Stimulated activated CD4-positive, alpha-beta T cell treated with anti-CD3 and anti-CD28 coated beads, Interleukin-12 subunit alpha, Interleukin-12 subunit beta, amount 100 ng/mL, for 48 hours (primary cell): ENCODE data around the gene PNPLA7.
"Not testable (repeated sequence)": the region's sequence is repeated elsewhere in the genome, so short reads cannot be mapped to it uniquely, and the experiment has no call there.

Source experiments
- DNase-seq, 3 donors: peaks; one replicate each; pipeline ENCODE4 v3.0.0-alpha.2; 2020; ENCODE audit warnings: low read depth in 2 of 3, low spot score in 1 of 3

Gene PNPLA7

GRCh38 chr9:137543237-137543963 is 6.8 kb downstream of the PNPLA7 start:
- no peak for DNase-seq

DNA sequence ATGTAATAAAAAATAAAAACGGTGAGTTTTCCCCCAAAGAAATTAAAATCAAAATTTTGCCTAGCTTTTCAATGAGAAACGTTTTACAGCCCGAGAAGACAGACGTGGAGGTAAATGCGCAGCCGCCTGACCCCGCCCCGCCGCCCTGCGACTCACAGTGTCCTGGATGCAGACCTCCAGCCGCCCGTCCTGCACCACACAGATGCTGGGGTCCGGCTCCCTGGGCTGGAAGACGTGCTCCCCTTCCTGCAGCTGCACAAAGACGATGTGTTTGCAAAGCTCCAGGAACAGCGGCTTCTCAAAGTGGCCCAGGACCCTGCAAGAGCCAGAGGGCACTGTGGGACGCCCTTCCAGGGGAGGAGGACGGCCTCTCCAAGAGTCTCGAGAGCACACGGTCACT is 7.7 kb downstream of the PNPLA7 start:
- DNase-seq, result no peak

- no peak for DNase-seq
Observed at GRCh38 chr9:137540536-137540935, 9.7 kb downstream of the PNPLA7 start.

DNA sequence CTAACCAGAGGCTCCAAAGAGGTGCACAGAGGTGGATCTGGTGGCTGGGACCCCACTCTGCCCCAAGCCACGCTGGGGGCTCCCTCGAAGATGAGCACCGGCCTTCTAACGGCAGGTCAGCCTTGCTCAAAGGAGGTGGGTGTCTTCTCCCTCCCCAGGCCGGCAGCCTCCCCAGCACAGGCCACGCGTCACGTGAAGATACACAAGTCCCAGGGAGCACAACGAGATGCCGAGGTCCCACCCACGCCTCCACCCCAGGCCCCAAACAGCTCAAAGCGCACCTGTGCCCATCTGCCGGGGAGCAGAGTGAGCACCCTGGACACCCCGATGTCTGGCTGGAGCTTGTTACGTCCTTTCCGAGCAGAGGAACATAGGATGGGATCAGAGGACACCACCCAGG is 12.1 kb downstream of the PNPLA7 start:
- DNase-seq, result no peak

GRCh38 chr9:137536594-137537131 is 13.5 kb downstream of the PNPLA7 start:
- DNase-seq, result not testable (repeated sequence)

GRCh38 chr9:137535120-137535428 is 15.1 kb downstream of the PNPLA7 start:
- DNase-seq, result no peak

DNA sequence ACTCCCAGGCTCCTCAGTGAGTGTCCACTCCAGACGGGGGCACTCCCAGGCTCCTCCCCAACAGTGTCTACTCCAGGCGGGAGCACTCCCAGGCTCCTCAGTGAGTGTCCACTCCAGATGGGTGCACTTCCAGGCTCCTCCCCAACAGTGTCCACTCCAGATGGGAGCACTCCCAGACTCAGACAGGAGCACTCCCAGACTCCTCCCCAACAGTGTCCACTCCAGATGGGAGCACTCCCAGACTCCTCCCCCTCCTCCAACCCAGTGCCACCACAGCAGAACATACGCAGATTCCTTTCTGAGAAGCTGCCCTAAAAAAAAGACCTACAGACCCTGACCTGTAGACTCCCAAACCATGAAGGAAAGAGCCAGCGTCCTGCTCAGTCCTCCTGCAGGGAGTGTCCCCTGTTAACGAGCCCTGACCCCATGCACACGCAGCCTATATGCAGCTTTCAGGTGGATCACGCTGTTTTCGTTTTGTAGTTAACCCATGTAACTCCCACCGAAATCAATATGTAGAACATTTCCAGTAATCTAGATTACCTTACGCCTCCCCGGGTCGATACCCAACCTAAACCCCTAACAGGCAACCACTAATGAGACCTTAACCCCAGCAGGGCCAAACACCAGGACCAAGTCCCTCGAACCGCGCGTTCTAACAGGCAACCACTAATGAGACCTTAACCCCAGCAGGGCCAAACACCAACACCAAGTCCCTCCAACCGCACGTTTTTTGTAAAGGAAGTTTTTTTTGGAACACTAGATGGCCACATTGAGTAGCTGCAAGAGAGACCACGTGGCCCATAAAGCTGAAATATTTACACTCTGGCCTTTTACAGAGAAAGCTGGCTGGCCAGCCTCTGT is 15.7 kb downstream of the PNPLA7 start:
- peak in 1 of 3 donors; percentile 20 for DNase-seq

DNA sequence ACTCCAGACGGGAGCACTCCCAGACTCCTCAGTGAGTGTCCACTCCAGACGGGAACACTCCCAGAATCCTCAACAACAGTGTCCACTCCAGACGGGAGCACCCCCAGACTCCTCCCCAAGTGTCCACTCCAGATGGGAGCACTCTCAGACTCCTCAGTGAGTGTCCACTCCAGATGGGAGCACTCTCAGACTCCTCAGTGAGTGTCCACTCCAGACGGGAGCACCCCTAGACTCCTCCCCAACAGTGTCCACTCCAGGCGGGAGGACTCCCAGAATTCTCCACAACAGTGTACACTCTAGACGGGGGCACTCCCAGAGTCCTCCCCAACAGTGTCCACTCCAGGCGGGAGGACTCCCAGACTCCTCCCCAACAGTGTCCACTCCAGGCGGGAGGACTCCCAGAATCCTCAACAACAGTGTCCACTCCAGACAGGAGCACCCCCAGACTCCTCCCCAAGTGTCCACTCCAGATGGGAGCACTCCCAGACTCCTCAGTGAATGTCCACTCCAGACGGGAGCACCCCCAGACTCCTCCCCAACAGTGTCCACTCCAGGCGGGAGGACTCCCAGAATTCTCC is 17.2 kb downstream of the PNPLA7 start:
- DNase-seq, result not testable (repeated sequence)

GRCh38 chr9:137531099-137531765 is 19.0 kb downstream of the PNPLA7 start:
- no peak for DNase-seq

GRCh38 chr9:137530331-137530730 is 19.9 kb downstream of the PNPLA7 start:
- no peak for DNase-seq

- no peak for DNase-seq
Observed at GRCh38 chr9:137524981-137525317, 25.3 kb downstream of the PNPLA7 start.

DNA sequence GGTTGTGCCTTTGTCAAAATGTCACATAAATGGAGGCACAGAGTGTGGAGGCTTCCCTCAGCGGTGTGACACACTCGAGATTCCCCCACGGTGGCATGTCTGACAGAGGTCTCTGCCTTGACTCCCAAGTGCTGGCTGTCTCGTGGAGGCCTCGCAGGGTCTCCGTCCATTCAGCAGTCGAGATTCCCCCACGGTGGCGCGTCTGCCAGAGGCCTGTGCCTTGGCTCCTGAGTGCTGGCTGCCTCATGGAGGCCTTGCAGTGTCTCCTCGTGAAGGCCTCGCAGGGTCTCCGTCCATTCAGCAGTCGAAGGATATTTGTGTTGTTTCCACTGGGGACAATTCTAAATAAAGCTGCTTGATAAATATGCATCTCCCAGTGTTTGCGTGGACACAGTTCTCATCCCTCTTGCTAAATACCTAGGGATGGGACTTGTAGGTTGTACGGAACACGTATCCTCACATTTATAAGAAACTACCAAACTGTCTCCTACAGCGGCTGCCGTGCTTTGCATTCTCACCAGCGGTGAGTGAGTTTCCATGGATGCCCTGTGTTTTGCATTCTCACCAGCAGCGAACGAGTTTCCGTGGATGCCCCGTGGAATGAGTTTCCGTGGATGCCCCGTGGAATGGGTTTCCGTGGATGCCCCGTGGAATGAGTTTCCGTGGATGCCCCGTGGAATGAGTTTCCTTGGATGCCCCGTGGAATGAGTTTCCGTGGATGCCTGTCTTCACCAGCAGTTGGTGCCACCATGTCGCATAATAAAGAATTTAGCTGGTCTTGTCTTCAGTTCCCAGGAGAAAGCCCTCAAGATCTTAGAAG is 25.8 kb downstream of the PNPLA7 start:
- no peak for DNase-seq

DNA sequence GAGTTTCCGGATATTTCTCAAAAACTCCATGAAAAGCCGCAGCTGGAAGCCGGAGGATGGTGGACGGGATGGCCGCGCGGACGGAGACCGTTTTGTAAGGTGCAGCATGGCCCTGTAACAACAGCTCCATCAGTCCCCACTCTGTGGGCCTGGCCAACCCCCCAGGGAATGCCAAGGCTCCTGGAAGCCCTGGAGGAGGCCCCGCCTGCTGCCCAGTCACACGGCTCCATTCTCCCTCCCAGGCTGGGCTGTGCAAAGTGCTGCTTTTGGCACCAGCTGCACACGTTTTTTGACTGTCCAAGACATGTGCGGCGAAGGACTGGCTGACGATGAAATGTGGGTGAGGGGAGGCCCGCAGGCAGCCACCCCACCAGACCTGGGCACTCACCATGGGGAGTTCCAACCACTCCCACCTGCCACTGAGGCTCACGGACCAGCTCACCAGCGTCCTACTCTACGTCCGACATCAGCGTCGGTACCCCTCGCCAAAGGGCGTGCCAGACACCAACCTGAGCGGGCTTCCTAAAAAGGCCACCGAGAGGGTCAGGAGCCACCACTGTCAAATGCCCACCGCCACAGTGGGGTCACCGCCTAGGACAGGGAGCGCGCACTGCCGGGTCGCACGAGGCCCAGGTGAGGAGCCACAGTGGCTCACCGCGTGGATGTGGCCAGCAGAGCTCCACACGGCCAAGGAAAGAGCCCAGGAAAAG is 27.3 kb downstream of the PNPLA7 start:
- no peak for DNase-seq

DNA sequence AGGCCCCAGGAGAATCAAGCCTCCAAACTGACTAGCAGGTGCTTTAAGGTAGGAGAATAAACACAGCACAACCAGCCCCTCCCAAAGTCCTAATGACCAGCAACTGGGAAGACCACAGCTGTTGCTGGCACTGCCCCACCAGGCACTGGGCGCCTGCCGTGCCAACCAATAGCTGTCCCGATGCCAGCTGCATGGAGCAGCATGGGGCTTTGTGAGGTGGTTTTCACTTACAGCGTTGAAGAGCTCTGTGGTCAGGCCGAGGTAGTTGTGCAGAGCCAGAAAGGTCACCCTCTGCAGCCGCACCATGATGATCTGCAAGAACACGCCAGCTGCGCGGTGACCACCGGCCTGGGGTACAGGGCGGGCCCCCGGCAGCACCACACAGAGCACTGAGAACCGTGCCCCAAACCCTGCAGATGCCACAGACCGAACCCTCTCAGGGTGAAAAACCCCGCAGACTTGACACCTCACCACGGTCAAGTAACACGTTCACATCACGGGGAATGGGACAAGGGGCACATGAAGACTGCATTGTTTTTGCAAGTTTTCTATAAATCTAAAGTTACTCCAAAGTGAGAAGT is 28.7 kb downstream of the PNPLA7 start:
- no peak for DNase-seq

DNA sequence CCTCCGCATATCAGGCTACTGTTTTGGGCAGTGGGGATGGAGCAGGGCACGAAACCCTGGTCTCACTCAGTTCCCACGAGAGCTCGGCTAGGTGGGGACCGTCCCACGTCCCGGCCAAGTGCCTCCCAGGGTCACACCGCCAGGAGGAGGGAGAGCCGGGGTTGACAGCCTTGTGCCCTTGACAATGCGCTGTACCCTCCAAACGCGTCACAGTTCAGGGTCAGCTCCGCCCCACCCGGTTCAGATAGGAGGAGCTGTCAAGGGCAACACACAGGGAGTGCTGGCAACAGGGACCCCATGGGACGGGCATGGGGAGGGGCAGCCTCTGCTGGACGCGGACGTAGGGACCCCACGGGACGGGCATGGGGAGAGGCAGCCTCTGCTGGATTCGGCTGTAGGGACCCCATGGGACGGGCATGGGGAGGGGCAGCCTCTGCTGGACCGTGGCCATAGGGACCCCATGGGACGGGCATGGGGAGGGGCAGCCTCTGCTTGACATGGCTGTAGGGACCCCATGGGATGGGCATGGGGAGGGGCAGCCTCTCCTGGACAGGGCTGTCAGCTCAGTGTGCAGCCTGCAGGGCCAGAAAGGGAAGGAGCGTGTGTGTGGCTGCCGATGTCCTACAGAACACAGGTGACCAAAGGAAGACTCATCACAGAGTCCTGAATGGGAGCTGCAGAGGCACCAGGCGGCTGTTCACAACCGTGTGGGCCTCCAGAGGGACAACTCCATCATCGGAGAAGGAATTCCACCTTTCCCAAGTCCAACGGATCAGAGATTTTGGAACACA is 29.4 kb downstream of the PNPLA7 start:
- DNase-seq, result no peak

- no peak for DNase-seq
Observed at GRCh38 chr9:137519553-137519952, 30.6 kb downstream of the PNPLA7 start.

DNA sequence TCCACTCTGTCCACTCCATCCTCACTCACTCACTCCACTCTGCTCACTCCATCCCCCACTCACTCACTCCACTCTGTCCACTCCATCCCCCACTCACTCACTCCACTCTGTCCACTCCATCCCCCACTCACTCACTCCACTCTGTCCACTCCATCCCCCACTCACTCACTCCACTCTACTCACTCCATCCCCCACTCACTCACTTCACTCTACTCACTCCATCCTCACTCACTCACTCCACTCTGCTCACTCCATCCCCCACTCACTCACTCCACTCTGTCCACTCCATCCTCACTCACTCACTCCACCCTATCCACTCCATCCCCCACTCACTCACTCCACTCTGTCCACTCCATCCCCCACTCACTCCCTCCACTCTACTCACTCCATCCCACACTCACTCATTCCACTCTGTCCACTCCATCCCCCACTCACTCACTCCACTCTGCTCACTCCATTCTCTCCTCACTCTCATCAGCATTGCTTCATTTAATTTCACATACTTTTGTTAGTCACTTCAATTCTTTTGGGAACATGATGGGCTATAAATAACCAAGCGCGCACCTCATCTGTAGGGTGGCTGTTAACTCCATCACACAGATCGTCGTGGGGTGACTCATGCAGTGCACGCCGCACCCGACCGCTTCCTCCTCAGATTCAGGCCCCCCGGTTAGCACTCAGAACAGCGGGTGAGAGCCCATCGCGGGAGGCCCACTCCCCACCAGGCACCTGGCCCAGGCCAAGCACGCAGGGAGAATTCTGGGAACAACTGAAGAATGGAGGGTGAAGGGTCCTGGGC is 31.3 kb downstream of the PNPLA7 start:
- DNase-seq, result not testable (repeated sequence)
